Neuronal stem cell (in vitro differentiated cells): ENCODE measurements around the gene TSC1.

Experiments used
- DNase-seq: peaks from one replicate; pipeline ENCODE4 v3.0.0-alpha.2; 2013; ENCODE audit warnings: low spot score
- H2AFZ ChIP-seq: one replicate; pipeline ENCODE4 v1.6.1; 2013; ENCODE audit warnings: mild to moderate bottlenecking, low read length, inconsistent platforms
- H2AK5ac ChIP-seq: 2 replicates; pipeline ENCODE4 v1.6.1; 2013; ENCODE audit warnings: low read depth, mild to moderate bottlenecking, inconsistent platforms, low read length, moderate library complexity, mixed read lengths
- H2BK120ac ChIP-seq: 2 replicates; pipeline ENCODE4 v1.6.1; 2013; ENCODE audit warnings: low read depth, mild to moderate bottlenecking, inconsistent platforms, low read length, moderate library complexity, mixed read lengths
- H2BK12ac ChIP-seq: one replicate; pipeline ENCODE4 v1.6.1; 2013; ENCODE audit warnings: low read length, inconsistent platforms
- H2BK15ac ChIP-seq: 2 replicates; pipeline ENCODE4 v1.6.1; 2013; ENCODE audit warnings: mild to moderate bottlenecking, low read length, inconsistent platforms, mixed read lengths
- H2BK5ac ChIP-seq: one replicate; pipeline ENCODE4 v1.6.1; 2013; ENCODE audit warnings: inconsistent platforms, mild to moderate bottlenecking, low read length, moderate library complexity
- H3K14ac ChIP-seq: one replicate; pipeline ENCODE4 v1.6.1; 2013; ENCODE audit warnings: low read length, inconsistent platforms
- H3K18ac ChIP-seq: 2 replicates; pipeline ENCODE4 v1.6.1; 2013; ENCODE audit warnings: low read length, inconsistent platforms
- H3K23ac ChIP-seq: 2 replicates; pipeline ENCODE4 v1.6.1; 2013; ENCODE audit warnings: low read depth, mild to moderate bottlenecking, mixed read lengths, low read length, inconsistent platforms; ENCODE audit not compliant: poor library complexity
- H3K27ac ChIP-seq: replicated peaks from 3 replicates; pipeline ENCODE4 v1.5.1; 2013; ENCODE audit warnings: low read length, inconsistent platforms
- H3K27me3 ChIP-seq, 3 experiments: 2 replicates each; pipeline ENCODE4 v1.6.1; 2013; ENCODE audit warnings: low read length in 3 of 3, mild to moderate bottlenecking in 2 of 3, inconsistent platforms in 1 of 3, low read depth in 1 of 3, mixed read lengths in 1 of 3, moderate library complexity in 1 of 3; ENCODE audit not compliant: control insufficient read depth in 3 of 3, insufficient read depth in 3 of 3
- H3K36me3 ChIP-seq, 2 donors: replicated peaks in 1 of 2; 2 replicates each; pipeline ENCODE4 v1.6.1; 2013; ENCODE audit warnings: low read length in 2 of 2; ENCODE audit not compliant: control insufficient read depth in 2 of 2, insufficient read depth in 2 of 2
- H3K4ac ChIP-seq: 2 replicates; pipeline ENCODE4 v1.6.1; 2013; ENCODE audit warnings: inconsistent platforms, mild to moderate bottlenecking, low read length, moderate library complexity
- H3K4me1 ChIP-seq, 2 donors: 1 replicate in 1 of 2; 2 replicates in 1 of 2; pipeline ENCODE4 v1.6.1; 2013; ENCODE audit warnings: low read length in 2 of 2, low read depth in 1 of 2; ENCODE audit not compliant: control insufficient read depth in 2 of 2, insufficient read depth in 1 of 2
- H3K4me2 ChIP-seq: one replicate; pipeline ENCODE4 v1.6.1; 2013; ENCODE audit warnings: mild to moderate bottlenecking, low read length, inconsistent platforms; ENCODE audit not compliant: insufficient read depth, poor library complexity, severe bottlenecking
- H3K4me3 ChIP-seq, 2 donors: 2 replicates each; pipeline ENCODE4 v1.5.1; 2013; ENCODE audit warnings: low read length in 2 of 2, mild to moderate bottlenecking in 2 of 2, inconsistent platforms in 1 of 2, moderate library complexity in 1 of 2
- H3K79me1 ChIP-seq: one replicate; pipeline ENCODE4 v1.6.1; 2013; ENCODE audit warnings: low read depth, mild to moderate bottlenecking, inconsistent platforms, low read length, moderate library complexity
- H3K9ac ChIP-seq: one replicate; pipeline ENCODE4 v1.6.1; 2013; ENCODE audit warnings: mild to moderate bottlenecking, low read depth, low read length, inconsistent platforms; ENCODE audit not compliant: poor library complexity
- H3K9me3 ChIP-seq, 2 donors: replicated peaks in 1 of 2; 2 replicates each; pipeline versions ENCODE3 to v1.6.1; 2013; ENCODE audit warnings: low read length in 2 of 2, mild to moderate bottlenecking in 2 of 2, inconsistent platforms in 1 of 2, low read depth in 1 of 2, mixed read lengths in 1 of 2, moderate library complexity in 1 of 2; ENCODE audit not compliant: control insufficient read depth in 2 of 2, insufficient read depth in 1 of 2
- H4K8ac ChIP-seq: one replicate; pipeline ENCODE4 v1.6.1; 2013; ENCODE audit warnings: low read depth, mild to moderate bottlenecking, inconsistent platforms, low read length, moderate library complexity
- H4K91ac ChIP-seq: one replicate; pipeline ENCODE4 v1.6.1; 2013; ENCODE audit warnings: low read length, low read depth, mild to moderate bottlenecking, inconsistent platforms; ENCODE audit not compliant: poor library complexity
- WGBS, 2 donors: extraction: QIAGEN DNeasy Blood & Tissue Kit; methylation state at CpG; one replicate each; pipeline ENCODE4 v1.1.7; 2013; ENCODE audit warnings: missing lambda C conversion rate in 2 of 2, mixed read lengths in 1 of 2; ENCODE audit not compliant: insufficient read length in 2 of 2, insufficient replicate concordance in 1 of 2; ENCODE audit errors: extremely low coverage in 2 of 2; 5-methylcytosine and 5-hydroxymethylcytosine counted together

Gene TSC1

GRCh38 chr9:132912131-132912530, 32.3 kb downstream of the TSC1 start:
- H4K91ac ChIP-seq = no peak overlapping the region
- H3K27me3 ChIP-seq = no peaks in the 10 kb centered on the region
- H3K9me3 ChIP-seq = no peaks in the 10 kb centered on the region
- no peak overlapping the region for H3K18ac ChIP-seq
- H3K79me1 ChIP-seq = peaks cover 2% of the 10 kb centered on the region
- H4K8ac ChIP-seq = no peak overlapping the region
- WGBS, 2 donors = no CpG with 5 or more reads among the region's 4 CpGs
- no peak overlapping the region for H3K14ac ChIP-seq
- no peak overlapping the region for H2AK5ac ChIP-seq
- no peak overlapping the region for H3K9ac ChIP-seq
- H2AFZ ChIP-seq = no peak overlapping the region
- peaks cover 25 to 87% of the 10 kb centered on the region in 2 donors for H3K36me3 ChIP-seq
- H3K27ac ChIP-seq = no peak overlapping the region
- H3K4me1 ChIP-seq = no peaks in the 10 kb centered on the region
- no peak overlapping the region for H3K23ac ChIP-seq
- no peak for DNase-seq
- H3K4ac ChIP-seq = no peak overlapping the region
- no peak overlapping the region for H2BK5ac ChIP-seq
- H2BK12ac ChIP-seq = no peak overlapping the region
- H3K4me2 ChIP-seq = no peak overlapping the region
- no peak overlapping the region for H2BK120ac ChIP-seq
- H3K4me3 ChIP-seq = no peak overlapping the region
- H2BK15ac ChIP-seq = no peak overlapping the region

GRCh38 chr9:132910376-132910775, 34.0 kb downstream of the TSC1 start:
- Histone ChIP-seq H3K4ac (no peak overlapping the region), H3K23ac (no peak overlapping the region), H3K4me3 (no peak overlapping the region), H3K9ac (no peak overlapping the region), H2AFZ (no peak overlapping the region), H2BK5ac (no peak overlapping the region), H4K8ac (no peak overlapping the region), H3K4me1 (no peaks in the 10 kb centered on the region), H3K36me3 (peaks cover 24 to 87% of the 10 kb centered on the region in 2 donors), H3K9me3 (no peaks in the 10 kb centered on the region), H3K27me3 (no peaks in the 10 kb centered on the region), H3K18ac (no peak overlapping the region), H3K79me1 (peaks cover 2% of the 10 kb centered on the region), H2BK120ac (no peak overlapping the region), H3K4me2 (no peak overlapping the region), H3K27ac (no peak overlapping the region), H2AK5ac (no peak overlapping the region), H3K14ac (no peak overlapping the region), H4K91ac (no peak overlapping the region), H2BK12ac (no peak overlapping the region), H2BK15ac (no peak overlapping the region)
- whole genome bisulfite sequencing, 2 donors = no CpG with 5 or more reads among the region's 6 CpGs
- DNase-seq = no peak

GRCh38 chr9:132909311-132909710, 35.1 kb downstream of the TSC1 start:
- Histone ChIP-seq H2AK5ac (no peak overlapping the region), H3K23ac (no peak overlapping the region), H3K27ac (no peak overlapping the region), H2BK15ac (no peak overlapping the region), H3K4me2 (no peak overlapping the region), H3K9ac (no peak overlapping the region), H3K4me3 (no peak overlapping the region), H4K91ac (no peak overlapping the region), H3K4me1 (no peaks in the 10 kb centered on the region), H3K36me3 (peaks cover 23 to 87% of the 10 kb centered on the region in 2 donors), H3K79me1 (no peaks in the 10 kb centered on the region), H3K27me3 (no peaks in the 10 kb centered on the region), H2AFZ (no peak overlapping the region), H3K18ac (no peak overlapping the region), H3K14ac (no peak overlapping the region), H2BK120ac (no peak overlapping the region), H2BK5ac (no peak overlapping the region), H4K8ac (no peak overlapping the region), H3K9me3 (no peaks in the 10 kb centered on the region), H2BK12ac (no peak overlapping the region), H3K4ac (no peak overlapping the region)
- 100% methylated on average over 1 of the region's 2 CpGs; no CpG with 5 or more reads in 1 of the 2 donors for WGBS, 2 donors
- no peak for DNase-seq

GRCh38 chr9:132908635-132909034, 35.8 kb downstream of the TSC1 start:
- Histone ChIP-seq H2BK12ac (no peak overlapping the region), H2BK5ac (no peak overlapping the region), H4K8ac (no peak overlapping the region), H3K9me3 (no peaks in the 10 kb centered on the region), H2BK120ac (no peak overlapping the region), H3K36me3 (peaks cover 23 to 89% of the 10 kb centered on the region in 2 donors), H3K27me3 (no peaks in the 10 kb centered on the region), H3K4me3 (no peak overlapping the region), H3K27ac (no peak overlapping the region), H4K91ac (no peak overlapping the region), H2BK15ac (no peak overlapping the region), H3K4ac (no peak overlapping the region), H3K4me1 (no peaks in the 10 kb centered on the region), H3K23ac (no peak overlapping the region), H2AFZ (no peak overlapping the region), H2AK5ac (no peak overlapping the region), H3K14ac (no peak overlapping the region), H3K18ac (no peak overlapping the region), H3K9ac (no peak overlapping the region), H3K79me1 (no peaks in the 10 kb centered on the region), H3K4me2 (no peak overlapping the region)
- no peak for DNase-seq
- no CpG with 5 or more reads among the region's 7 CpGs for WGBS, 2 donors
